ENCODE data around the gene CCDC169.
"Not testable (repeated sequence)": the region's sequence is repeated elsewhere in the genome, so short reads cannot be mapped to it uniquely, and the experiment has no call there.

Gene CCDC169

GRCh38 chr13:36319793-36320192 is 22.2 kb upstream of the CCDC169 start:
- FAIRE-seq: not testable (repeated sequence)

GRCh38 chr13:36313047-36313969 is 15.7 kb upstream of the CCDC169 start:
- DNase-seq (ENCODE audit: low spot score) (no peak), FAIRE-seq (no peak)

More at GRCh38 chr13:36319793-36320192, 22.2 kb upstream of the CCDC169 start:
- DNase-seq (ENCODE audit: low spot score): not testable (repeated sequence)

GRCh38 chr13:36310417-36311108 is 12.9 kb upstream of the CCDC169 start:
- FAIRE-seq: no peak
- no peak for DNase-seq (ENCODE audit: low spot score)

GRCh38 chr13:36302289-36302688 is 4.7 kb upstream of the CCDC169 start:
- DNase-seq (ENCODE audit: low spot score): no peak
- FAIRE-seq: no peak

- not testable (repeated sequence) for FAIRE-seq
These were observed 1.9 kb upstream of the CCDC169 start for GRCh38 chr13:36299469-36299868.

GRCh38 chr13:36298535-36299068 is 988 bp upstream of the CCDC169 start:
- DNase-seq (ENCODE audit: low spot score): no peak
- no peak for FAIRE-seq

More at GRCh38 chr13:36299469-36299868, 1.9 kb upstream of the CCDC169 start:
- DNase-seq (ENCODE audit: low spot score): not testable (repeated sequence)

- no peak for FAIRE-seq
- no peak for DNase-seq (ENCODE audit: low spot score)
These were observed 3.5 kb downstream of the CCDC169 start for GRCh38 chr13:36294096-36294495.

- DNase-seq (ENCODE audit: low spot score) (no peak), FAIRE-seq (no peak)
These were observed 4.1 kb downstream of the CCDC169 start for GRCh38 chr13:36293497-36293896.

GRCh38 chr13:36288794-36289391 is 8.7 kb downstream of the CCDC169 start:
- FAIRE-seq (peak; percentile 36), DNase-seq (ENCODE audit: low spot score) (peak; percentile 15)

GRCh38 chr13:36286006-36286405 is 11.6 kb downstream of the CCDC169 start:
- FAIRE-seq: no peak
- no peak for DNase-seq (ENCODE audit: low spot score)

- FAIRE-seq (peak; percentile 71), DNase-seq (ENCODE audit: low spot score) (peak; percentile 42)
These were observed 14.7 kb downstream of the CCDC169 start for GRCh38 chr13:36282821-36283432.

GRCh38 chr13:36275190-36276002 is 22.2 kb downstream of the CCDC169 start:
- FAIRE-seq: peak; percentile 67

GRCh38 chr13:36273431-36273830 is 24.2 kb downstream of the CCDC169 start:
- DNase-seq (ENCODE audit: low spot score) (no peak), FAIRE-seq (no peak)

More at GRCh38 chr13:36275190-36276002, 22.2 kb downstream of the CCDC169 start:
- DNase-seq (ENCODE audit: low spot score): peak; percentile 48

- DNase-seq (ENCODE audit: low spot score): no peak
These were observed 35.6 kb downstream of the CCDC169 start for GRCh38 chr13:36261976-36262375.

GRCh38 chr13:36261011-36261410 is 36.6 kb downstream of the CCDC169 start:
- DNase-seq (ENCODE audit: low spot score) (no peak), FAIRE-seq (no peak)

More at GRCh38 chr13:36261976-36262375, 35.6 kb downstream of the CCDC169 start:
- FAIRE-seq: no peak

- DNase-seq (ENCODE audit: low spot score) (no peak), FAIRE-seq (no peak)
These were observed 38.1 kb downstream of the CCDC169 start for GRCh38 chr13:36259361-36260137.

GRCh38 chr13:36258831-36259230 is 38.8 kb downstream of the CCDC169 start:
- DNase-seq (ENCODE audit: low spot score): no peak
- FAIRE-seq: no peak

- no peak for FAIRE-seq
- DNase-seq (ENCODE audit: low spot score): no peak
These were observed 46.1 kb downstream of the CCDC169 start for GRCh38 chr13:36251526-36251925.

- no peak for DNase-seq (ENCODE audit: low spot score)
- FAIRE-seq: no peak
These were observed 46.6 kb downstream of the CCDC169 start for GRCh38 chr13:36251017-36251416.
